ENCODE data around the gene DIP2C.

Gene DIP2C

DNA sequence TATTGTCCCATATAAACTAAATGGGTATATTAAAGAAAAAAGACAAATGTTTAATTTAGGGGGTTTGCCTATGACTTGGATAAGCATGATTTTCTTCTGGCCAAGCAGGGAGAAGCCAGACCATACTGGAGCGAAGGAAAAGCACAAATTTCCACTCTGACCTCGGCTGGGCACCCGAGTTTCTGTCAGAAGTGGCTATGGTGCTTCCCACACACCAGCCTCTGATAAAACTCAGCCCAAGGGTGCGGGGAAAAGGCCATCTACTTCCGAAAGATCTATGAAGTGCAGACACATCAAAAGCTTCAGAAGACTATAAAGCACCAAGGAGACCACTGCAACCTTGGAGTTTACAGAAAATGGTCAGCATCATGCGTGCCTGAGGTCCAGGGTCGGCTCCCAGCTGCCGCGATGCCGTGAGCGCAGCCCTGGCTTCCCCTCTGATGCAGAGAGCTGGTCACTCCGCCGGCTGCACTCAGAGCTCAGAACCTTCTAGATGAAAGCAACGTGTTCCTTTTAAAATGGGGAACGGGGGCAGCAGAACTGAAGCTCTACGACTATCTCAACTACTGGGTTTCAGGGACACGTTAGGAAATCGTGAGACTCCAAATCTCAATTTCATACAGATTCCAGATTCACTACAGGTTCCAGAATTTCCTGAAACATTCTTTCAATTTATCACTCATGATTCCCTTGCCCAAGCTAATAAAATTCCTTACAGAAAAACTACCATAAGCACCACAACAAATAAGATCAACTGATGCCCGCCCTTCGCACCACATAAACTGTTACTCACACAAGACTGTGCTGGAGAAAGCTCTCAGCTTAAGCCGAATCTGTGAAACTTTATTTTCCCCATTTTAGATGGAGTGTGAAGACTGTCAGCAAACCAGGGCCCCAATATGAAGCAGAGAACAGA, 84.5 kb downstream of the DIP2C start:
- in situ Hi-C loops (cut with MboI; ENCODE audit: low pct_unique_long_range_greater_than_20kb, low sequenced_read_pairs, unreplicated experiment), result no loop called here

DNA sequence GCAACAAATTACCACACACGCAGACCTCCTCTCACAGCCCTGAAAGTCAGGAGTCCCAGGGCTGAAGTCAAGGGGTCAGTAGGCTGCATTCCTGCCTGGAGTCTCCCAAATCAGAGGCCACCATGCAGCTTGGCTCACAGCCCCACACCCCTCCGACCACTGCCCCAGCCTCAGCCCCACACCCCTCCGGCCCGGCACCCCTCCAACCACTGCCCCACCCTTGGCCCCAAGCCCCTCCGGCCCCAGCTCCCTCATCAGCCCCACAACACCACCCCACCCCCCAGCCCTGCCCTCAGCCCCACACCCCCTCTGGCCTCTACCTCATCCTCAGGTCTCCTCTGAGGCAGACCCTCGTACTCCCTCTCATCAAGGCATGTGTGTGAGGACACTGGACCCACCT, 85.7 kb downstream of the DIP2C start:
- in situ Hi-C loops (cut with MboI; ENCODE audit: low pct_unique_long_range_greater_than_20kb, low sequenced_read_pairs, unreplicated experiment), result no loop called here
- TF ChIP-seq, protein P1, sequence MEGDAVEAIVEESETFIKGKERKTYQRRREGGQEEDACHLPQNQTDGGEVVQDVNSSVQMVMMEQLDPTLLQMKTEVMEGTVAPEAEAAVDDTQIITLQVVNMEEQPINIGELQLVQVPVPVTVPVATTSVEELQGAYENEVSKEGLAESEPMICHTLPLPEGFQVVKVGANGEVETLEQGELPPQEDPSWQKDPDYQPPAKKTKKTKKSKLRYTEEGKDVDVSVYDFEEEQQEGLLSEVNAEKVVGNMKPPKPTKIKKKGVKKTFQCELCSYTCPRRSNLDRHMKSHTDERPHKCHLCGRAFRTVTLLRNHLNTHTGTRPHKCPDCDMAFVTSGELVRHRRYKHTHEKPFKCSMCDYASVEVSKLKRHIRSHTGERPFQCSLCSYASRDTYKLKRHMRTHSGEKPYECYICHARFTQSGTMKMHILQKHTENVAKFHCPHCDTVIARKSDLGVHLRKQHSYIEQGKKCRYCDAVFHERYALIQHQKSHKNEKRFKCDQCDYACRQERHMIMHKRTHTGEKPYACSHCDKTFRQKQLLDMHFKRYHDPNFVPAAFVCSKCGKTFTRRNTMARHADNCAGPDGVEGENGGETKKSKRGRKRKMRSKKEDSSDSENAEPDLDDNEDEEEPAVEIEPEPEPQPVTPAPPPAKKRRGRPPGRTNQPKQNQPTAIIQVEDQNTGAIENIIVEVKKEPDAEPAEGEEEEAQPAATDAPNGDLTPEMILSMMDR (IDR thresholded peaks at IDR 0.05; ENCODE audit: extremely low read depth, insufficient read depth, missing control alignments), result no peak
- DNase-seq (ENCODE audit: low spot score), result no peak

More for the DNA sequence above, 84.5 kb downstream of the DIP2C start:
- TF ChIP-seq, protein P1 (IDR thresholded peaks at IDR 0.05; ENCODE audit: extremely low read depth, insufficient read depth, missing control alignments), result no peak
- DNase-seq (ENCODE audit: low spot score), result no peak

DNA sequence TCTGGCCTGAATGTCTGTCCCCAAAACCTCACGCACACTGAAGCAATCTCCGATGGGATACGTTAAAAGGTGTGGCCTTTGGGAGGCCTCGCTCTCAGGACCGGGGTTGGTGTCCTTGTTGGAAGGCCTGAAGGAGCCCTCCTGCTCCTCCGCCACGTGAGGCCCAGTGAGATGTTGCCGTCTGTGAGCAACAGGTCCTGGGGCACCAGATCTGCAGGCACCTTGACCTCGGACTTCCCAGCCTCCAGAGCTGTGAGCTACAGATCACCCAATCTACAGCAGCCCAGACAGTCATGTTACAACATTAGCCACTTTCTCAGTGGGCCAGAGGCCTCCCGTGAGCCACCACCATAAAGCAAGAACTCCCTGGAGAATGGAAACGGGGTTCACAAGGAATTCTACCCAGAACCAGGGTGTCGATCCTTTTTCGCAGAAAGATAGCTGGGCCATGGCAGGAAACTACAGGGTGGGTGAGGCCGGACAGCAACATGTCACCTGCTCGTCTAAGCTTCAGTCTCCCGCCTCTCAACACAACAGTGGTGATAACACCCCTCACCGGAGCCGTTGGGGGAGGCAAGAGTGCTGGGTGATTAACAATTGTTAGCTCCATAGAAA, 87.0 kb downstream of the DIP2C start:
- TF ChIP-seq, protein P1 (IDR thresholded peaks at IDR 0.05; ENCODE audit: extremely low read depth, insufficient read depth, missing control alignments), result no peak
- in situ Hi-C loops (cut with MboI; ENCODE audit: low pct_unique_long_range_greater_than_20kb, low sequenced_read_pairs, unreplicated experiment), result no loop called here

DNA sequence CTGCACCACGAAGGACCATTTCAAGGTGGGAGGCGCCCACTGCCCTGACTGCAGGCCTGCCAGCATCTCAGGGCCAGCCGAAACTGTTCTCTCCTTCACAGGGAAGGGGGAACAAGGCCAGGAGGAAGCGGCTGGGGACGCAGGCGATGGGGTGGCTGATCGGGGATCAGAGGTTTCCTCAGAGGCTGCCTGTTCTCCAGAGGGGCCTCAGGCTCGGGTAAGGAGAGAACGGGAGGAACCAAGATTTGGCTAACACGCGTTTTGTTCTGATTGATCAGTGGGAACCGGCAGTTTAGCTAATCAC, 87.9 kb downstream of the DIP2C start:
- no peak for DNase-seq (ENCODE audit: low spot score)
- TF ChIP-seq, protein P1 (IDR thresholded peaks at IDR 0.05; ENCODE audit: extremely low read depth, insufficient read depth, missing control alignments), result no peak
- in situ Hi-C loops (cut with MboI; ENCODE audit: low pct_unique_long_range_greater_than_20kb, low sequenced_read_pairs, unreplicated experiment), result no loop called here

More for the DNA sequence above, 87.0 kb downstream of the DIP2C start:
- no peak for DNase-seq (ENCODE audit: low spot score)

DNA sequence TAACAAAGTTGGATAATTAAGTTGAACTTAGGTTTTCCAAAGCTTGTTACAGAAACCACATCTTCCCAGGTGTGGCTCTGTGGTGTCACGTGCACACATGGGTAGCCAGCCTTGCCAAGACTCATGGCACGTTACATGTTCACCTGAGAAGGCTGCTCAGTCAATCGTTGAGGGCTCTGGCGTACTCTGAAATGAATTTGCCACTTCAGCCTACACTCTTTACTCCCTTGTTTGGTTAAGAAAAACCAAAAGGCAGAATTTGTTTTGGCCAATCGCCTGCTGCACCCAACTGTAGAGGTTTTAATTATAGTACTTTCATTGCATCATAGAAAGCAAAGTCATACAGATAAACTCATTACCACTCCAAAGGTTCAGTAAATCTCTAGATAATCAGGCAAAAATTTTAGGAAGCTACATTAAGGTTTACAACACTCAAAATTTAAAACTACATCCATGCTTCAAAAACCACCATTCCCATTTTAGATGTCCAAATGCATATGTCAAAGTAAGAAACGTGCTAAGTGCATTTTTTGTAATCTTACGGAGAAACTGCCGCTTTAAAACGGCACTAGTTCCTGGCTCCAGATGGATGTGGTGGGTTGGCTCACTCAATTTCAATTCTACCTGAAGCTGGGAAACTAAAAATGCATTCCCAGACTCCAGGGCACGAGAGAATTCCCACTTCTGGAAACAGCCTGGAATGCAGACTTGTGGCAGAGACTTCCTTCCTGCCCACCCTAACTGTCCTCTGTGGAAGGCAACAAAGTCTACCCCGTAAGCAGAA, 88.4 kb downstream of the DIP2C start:
- TF ChIP-seq, protein P1 (IDR thresholded peaks at IDR 0.05; ENCODE audit: extremely low read depth, insufficient read depth, missing control alignments), result no peak
- in situ Hi-C loops (cut with MboI; ENCODE audit: low pct_unique_long_range_greater_than_20kb, low sequenced_read_pairs, unreplicated experiment), result no loop called here
- no peak for DNase-seq (ENCODE audit: low spot score)

DNA sequence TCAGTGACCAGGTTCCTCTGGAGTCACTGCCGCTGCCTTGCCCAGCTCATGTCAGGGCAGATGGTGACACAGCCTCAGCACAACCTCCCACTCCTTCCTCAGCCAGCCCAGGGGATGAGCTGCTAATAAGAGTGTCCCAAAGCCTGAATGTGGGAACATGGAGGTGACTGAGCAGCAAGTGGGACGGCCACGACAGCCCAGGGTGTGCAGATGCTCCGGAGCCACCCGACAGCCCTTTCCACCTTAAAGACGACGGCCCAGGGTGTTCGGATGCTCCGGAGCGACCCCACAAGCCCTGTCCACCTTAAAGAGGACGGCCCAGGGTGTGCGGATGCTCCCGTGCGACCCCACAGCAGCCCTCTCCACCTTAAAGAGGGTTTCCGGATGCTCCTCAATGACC, 89.2 kb downstream of the DIP2C start:
- TF ChIP-seq, protein P1 (IDR thresholded peaks at IDR 0.05; ENCODE audit: extremely low read depth, insufficient read depth, missing control alignments), result no peak
- in situ Hi-C loops (cut with MboI; ENCODE audit: low pct_unique_long_range_greater_than_20kb, low sequenced_read_pairs, unreplicated experiment), result no loop called here
- DNase-seq (ENCODE audit: low spot score), result no peak
